ENCODE results near the gene ZC3H12D.

ZC3H12D gene

DNA sequence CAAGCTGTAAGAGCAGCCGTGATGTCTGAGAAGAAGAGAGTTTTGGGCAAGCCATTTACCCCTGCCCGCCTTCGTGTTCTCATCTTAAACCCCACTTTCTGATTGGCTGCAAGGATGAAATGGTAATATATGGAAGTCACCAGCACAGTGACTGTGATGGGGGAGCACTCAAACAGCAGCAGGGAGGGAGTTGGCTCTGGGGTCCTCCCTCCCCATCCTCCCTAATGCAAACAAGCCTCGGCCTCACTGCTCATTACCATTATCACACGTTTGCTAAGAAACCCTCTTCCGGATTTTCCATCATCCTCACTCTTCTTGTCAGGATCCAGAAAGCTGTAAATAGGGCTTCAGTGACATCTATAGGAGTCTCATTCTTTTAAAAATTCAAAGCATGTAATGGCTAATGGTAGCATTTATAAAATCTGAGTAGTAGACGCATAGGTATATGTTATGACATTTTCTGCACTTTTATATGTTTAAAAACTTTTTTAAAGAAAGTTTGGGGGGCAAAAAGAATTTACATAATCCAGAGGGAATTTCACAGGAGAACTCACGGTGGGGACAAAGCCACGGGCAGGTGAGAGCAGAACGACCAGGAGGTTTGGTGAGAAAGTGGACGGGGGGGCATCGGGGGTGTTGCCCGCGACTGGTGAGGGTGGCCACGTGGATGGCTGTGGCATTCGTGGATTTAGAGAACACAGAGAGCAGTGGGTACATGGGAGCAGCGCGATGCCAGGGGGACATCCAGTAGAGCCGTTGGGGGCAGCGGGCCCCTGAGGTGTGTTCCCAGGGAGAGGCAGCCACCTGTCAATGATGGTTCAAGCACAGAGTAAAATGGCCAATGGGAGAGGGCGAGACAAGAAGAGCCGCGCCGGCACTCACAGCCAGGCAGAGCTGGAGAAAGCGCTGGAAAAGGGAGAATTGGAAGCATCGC lies 55.1 kb downstream of the ZC3H12D start:
- H3K4me1 ChIP-seq (ENCODE audit: control insufficient read depth, insufficient read depth, low read length, unreplicated experiment), result no peaks in the 10 kb centered on the region
- H3K36me3 ChIP-seq (ENCODE audit: insufficient read depth, low read length), result no peaks in the 10 kb centered on the region
- no peak overlapping the region for H3K27ac ChIP-seq (ENCODE audit: low read depth, low read length)
- H3K79me2 ChIP-seq (ENCODE audit: control insufficient read depth, insufficient read depth, low read length, unreplicated experiment), result no peaks in the 10 kb centered on the region
- no peaks in the 10 kb centered on the region for H3K27me3 ChIP-seq (ENCODE audit: insufficient read depth, low read length)
- H2AFZ ChIP-seq (ENCODE audit: low read length, unreplicated experiment), result no peak overlapping the region
- H3K4me3 ChIP-seq (ENCODE audit: low read depth, low read length), result no peak overlapping the region

DNA sequence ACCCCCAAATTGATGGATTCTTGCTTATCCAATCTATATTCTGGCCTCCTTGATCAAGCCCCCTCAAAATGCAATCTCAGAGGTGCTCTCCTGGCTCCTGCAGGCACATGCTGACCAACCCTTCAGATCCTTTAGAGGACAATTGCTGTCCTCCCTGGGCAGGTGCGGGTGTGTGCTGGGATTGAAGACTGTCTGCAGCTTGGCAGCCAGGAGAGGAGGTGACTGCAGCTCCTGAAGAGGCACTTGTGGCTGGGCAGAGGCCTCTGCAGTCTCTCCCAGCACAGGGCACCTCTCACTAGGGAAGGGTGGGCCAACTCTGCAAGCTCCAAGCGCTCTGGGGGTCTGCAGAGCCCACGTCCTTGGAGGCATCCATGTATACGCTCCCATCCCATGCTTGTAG lies 56.2 kb downstream of the ZC3H12D start:
- H2AFZ ChIP-seq (ENCODE audit: low read length, unreplicated experiment), result no peak overlapping the region
- H3K27ac ChIP-seq (ENCODE audit: low read depth, low read length), result no peak overlapping the region
- no peaks in the 10 kb centered on the region for H3K79me2 ChIP-seq (ENCODE audit: control insufficient read depth, insufficient read depth, low read length, unreplicated experiment)
- H3K4me3 ChIP-seq (ENCODE audit: low read depth, low read length), result no peak overlapping the region
- peaks cover 6% of the 10 kb centered on the region for H3K4me1 ChIP-seq (ENCODE audit: control insufficient read depth, insufficient read depth, low read length, unreplicated experiment)
- H3K27me3 ChIP-seq (ENCODE audit: insufficient read depth, low read length), result no peaks in the 10 kb centered on the region
- no peaks in the 10 kb centered on the region for H3K36me3 ChIP-seq (ENCODE audit: insufficient read depth, low read length)

- Histone ChIP-seq H2AFZ (ENCODE audit: low read length, unreplicated experiment) (no peak overlapping the region), H3K36me3 (ENCODE audit: insufficient read depth, low read length) (no peaks in the 10 kb centered on the region), H3K27ac (ENCODE audit: low read depth, low read length) (no peak overlapping the region)
These were observed 59.1 kb downstream of the ZC3H12D start for GRCh38 chr6:149425754-149426153.

DNA sequence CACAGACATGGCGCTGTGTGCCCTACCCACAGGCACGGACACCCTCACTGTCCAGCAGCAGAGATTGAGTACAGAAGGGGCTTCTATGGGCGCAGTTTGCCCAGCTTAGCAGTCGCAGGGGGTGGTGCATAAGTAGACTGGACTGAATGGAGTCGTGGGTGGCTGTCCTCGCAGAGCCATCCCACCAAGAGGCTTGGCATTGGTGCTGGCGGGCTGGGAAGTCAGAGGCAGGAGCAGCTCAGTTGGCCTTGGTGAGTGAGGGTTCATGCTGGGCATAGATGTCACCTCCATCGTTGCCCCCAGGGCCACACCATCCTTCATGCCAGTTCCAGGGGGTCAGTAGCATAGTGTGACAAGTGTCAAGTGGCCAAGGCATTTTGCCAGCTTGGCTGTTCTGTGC lies 59.6 kb downstream of the ZC3H12D start:
- Histone ChIP-seq H3K4me1 (ENCODE audit: control insufficient read depth, insufficient read depth, low read length, unreplicated experiment) (peaks cover 8% of the 10 kb centered on the region), H3K79me2 (ENCODE audit: control insufficient read depth, insufficient read depth, low read length, unreplicated experiment) (no peaks in the 10 kb centered on the region), H2AFZ (ENCODE audit: low read length, unreplicated experiment) (no peak overlapping the region), H3K4me3 (ENCODE audit: low read depth, low read length) (no peak overlapping the region), H3K27ac (ENCODE audit: low read depth, low read length) (no peak overlapping the region), H3K27me3 (ENCODE audit: insufficient read depth, low read length) (no peaks in the 10 kb centered on the region), H3K36me3 (ENCODE audit: insufficient read depth, low read length) (no peaks in the 10 kb centered on the region)

More at GRCh38 chr6:149425754-149426153, 59.1 kb downstream of the ZC3H12D start:
- Histone ChIP-seq H3K79me2 (ENCODE audit: control insufficient read depth, insufficient read depth, low read length, unreplicated experiment) (no peaks in the 10 kb centered on the region), H3K4me1 (ENCODE audit: control insufficient read depth, insufficient read depth, low read length, unreplicated experiment) (peaks cover 8% of the 10 kb centered on the region), H3K27me3 (ENCODE audit: insufficient read depth, low read length) (no peaks in the 10 kb centered on the region), H3K4me3 (ENCODE audit: low read depth, low read length) (no peak overlapping the region)

DNA sequence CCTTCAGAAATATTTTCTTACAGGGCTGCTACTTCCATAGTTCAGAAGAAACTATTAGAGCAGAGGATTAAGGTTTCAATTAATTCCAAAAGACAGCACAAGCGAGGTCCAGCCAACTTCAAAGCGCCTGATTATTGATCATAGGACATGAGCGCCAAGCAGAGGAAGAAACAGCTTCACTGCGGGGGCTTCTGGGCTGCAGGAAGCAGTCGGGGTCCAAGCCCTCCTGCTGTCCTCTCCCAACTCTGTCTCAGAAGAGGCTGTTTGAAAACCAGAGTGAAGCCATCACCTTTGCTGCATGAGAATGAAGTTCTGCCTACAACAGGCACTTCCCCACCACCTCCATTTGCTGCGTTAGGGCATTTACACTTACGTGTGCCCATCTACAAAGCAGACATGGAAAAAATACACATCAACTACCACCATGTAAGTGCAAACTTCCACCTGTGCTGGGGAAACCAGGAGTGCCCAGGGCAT lies 60.8 kb downstream of the ZC3H12D start:
- Histone ChIP-seq H3K27ac (ENCODE audit: low read depth, low read length) (no peak overlapping the region), H3K27me3 (ENCODE audit: insufficient read depth, low read length) (no peaks in the 10 kb centered on the region), H3K4me1 (ENCODE audit: control insufficient read depth, insufficient read depth, low read length, unreplicated experiment) (peaks cover 8% of the 10 kb centered on the region), H3K79me2 (ENCODE audit: control insufficient read depth, insufficient read depth, low read length, unreplicated experiment) (no peaks in the 10 kb centered on the region), H3K4me3 (ENCODE audit: low read depth, low read length) (peak overlapping the region; percentile 45), H2AFZ (ENCODE audit: low read length, unreplicated experiment) (peak overlapping the region; percentile 82), H3K36me3 (ENCODE audit: insufficient read depth, low read length) (no peaks in the 10 kb centered on the region)

GRCh38 chr6:149422581-149422980 lies 62.2 kb downstream of the ZC3H12D start:
- H3K4me3 ChIP-seq (ENCODE audit: low read depth, low read length), result no peak overlapping the region
- no peaks in the 10 kb centered on the region for H3K79me2 ChIP-seq (ENCODE audit: control insufficient read depth, insufficient read depth, low read length, unreplicated experiment)
- no peaks in the 10 kb centered on the region for H3K36me3 ChIP-seq (ENCODE audit: insufficient read depth, low read length)
- H3K4me1 ChIP-seq (ENCODE audit: control insufficient read depth, insufficient read depth, low read length, unreplicated experiment), result peaks cover 8% of the 10 kb centered on the region
- H2AFZ ChIP-seq (ENCODE audit: low read length, unreplicated experiment), result no peak overlapping the region
- H3K27me3 ChIP-seq (ENCODE audit: insufficient read depth, low read length), result no peaks in the 10 kb centered on the region
- H3K27ac ChIP-seq (ENCODE audit: low read depth, low read length), result no peak overlapping the region

DNA sequence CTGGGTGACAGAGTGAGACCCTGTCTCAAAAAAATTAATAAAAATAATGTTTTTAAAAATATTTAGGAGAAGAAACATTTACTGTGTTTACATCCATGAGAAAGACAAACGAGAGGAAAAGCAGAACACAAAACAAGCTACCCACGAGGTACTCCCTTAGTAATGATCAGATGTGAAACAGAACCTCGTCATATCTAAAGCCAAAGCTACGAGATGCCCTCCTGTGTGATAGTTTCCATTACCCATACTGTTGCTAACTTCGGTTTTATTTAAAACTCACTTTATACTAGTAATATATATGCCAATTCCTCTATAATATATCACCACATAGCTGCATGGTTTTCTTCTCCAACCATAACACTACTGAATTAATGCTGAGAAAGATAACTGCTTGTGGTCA lies 63.7 kb downstream of the ZC3H12D start:
- Histone ChIP-seq H3K4me1 (ENCODE audit: control insufficient read depth, insufficient read depth, low read length, unreplicated experiment) (peaks cover 8% of the 10 kb centered on the region), H3K4me3 (ENCODE audit: low read depth, low read length) (no peak overlapping the region), H3K27ac (ENCODE audit: low read depth, low read length) (no peak overlapping the region), H3K36me3 (ENCODE audit: insufficient read depth, low read length) (no peaks in the 10 kb centered on the region), H3K27me3 (ENCODE audit: insufficient read depth, low read length) (no peaks in the 10 kb centered on the region), H3K79me2 (ENCODE audit: control insufficient read depth, insufficient read depth, low read length, unreplicated experiment) (no peaks in the 10 kb centered on the region), H2AFZ (ENCODE audit: low read length, unreplicated experiment) (no peak overlapping the region)

- Histone ChIP-seq H3K4me1 (ENCODE audit: control insufficient read depth, insufficient read depth, low read length, unreplicated experiment) (peaks cover 8% of the 10 kb centered on the region), H3K27me3 (ENCODE audit: insufficient read depth, low read length) (no peaks in the 10 kb centered on the region), H2AFZ (ENCODE audit: low read length, unreplicated experiment) (no peak overlapping the region), H3K36me3 (ENCODE audit: insufficient read depth, low read length) (no peaks in the 10 kb centered on the region), H3K27ac (ENCODE audit: low read depth, low read length) (no peak overlapping the region), H3K4me3 (ENCODE audit: low read depth, low read length) (no peak overlapping the region), H3K79me2 (ENCODE audit: control insufficient read depth, insufficient read depth, low read length, unreplicated experiment) (no peaks in the 10 kb centered on the region)
These were observed 65.0 kb downstream of the ZC3H12D start for GRCh38 chr6:149419696-149420404.

GRCh38 chr6:149414821-149415220 lies 70.0 kb downstream of the ZC3H12D start:
- peaks cover 10% of the 10 kb centered on the region for H3K36me3 ChIP-seq (ENCODE audit: insufficient read depth, low read length)
- H2AFZ ChIP-seq (ENCODE audit: low read length, unreplicated experiment), result no peak overlapping the region
- no peaks in the 10 kb centered on the region for H3K27me3 ChIP-seq (ENCODE audit: insufficient read depth, low read length)
- no peak overlapping the region for H3K27ac ChIP-seq (ENCODE audit: low read depth, low read length)
- H3K4me1 ChIP-seq (ENCODE audit: control insufficient read depth, insufficient read depth, low read length, unreplicated experiment), result no peaks in the 10 kb centered on the region
- H3K4me3 ChIP-seq (ENCODE audit: low read depth, low read length), result no peak overlapping the region
- H3K79me2 ChIP-seq (ENCODE audit: control insufficient read depth, insufficient read depth, low read length, unreplicated experiment), result no peaks in the 10 kb centered on the region

- Histone ChIP-seq H3K27ac (ENCODE audit: low read depth, low read length) (no peak overlapping the region), H3K36me3 (ENCODE audit: insufficient read depth, low read length) (peaks cover 17% of the 10 kb centered on the region), H3K79me2 (ENCODE audit: control insufficient read depth, insufficient read depth, low read length, unreplicated experiment) (no peaks in the 10 kb centered on the region), H3K4me3 (ENCODE audit: low read depth, low read length) (no peak overlapping the region), H3K4me1 (ENCODE audit: control insufficient read depth, insufficient read depth, low read length, unreplicated experiment) (no peaks in the 10 kb centered on the region), H3K27me3 (ENCODE audit: insufficient read depth, low read length) (no peaks in the 10 kb centered on the region), H2AFZ (ENCODE audit: low read length, unreplicated experiment) (no peak overlapping the region)
These were observed 70.8 kb downstream of the ZC3H12D start for GRCh38 chr6:149414009-149414408.

Measured in ACC112 (cell line).